ENCODE results near the gene IGHMBP2.
"Not testable (repeated sequence)": the region's sequence is repeated elsewhere in the genome, so short reads cannot be mapped to it uniquely, and the experiment has no call there.

IGHMBP2 gene

GRCh38 chr11:68872216-68873003 lies 31.3 kb upstream of the IGHMBP2 start:
- peaks cover 10 to 15% of the 10 kb centered on the region in 2 donors for H3K4me1 Mint-ChIP-seq
- ATAC-seq (replicated peaks) (no peak), DNase-seq (no peak)
- H3K36me3 Mint-ChIP-seq: peaks cover 0 to 2% of the 10 kb centered on the region in 2 donors
- no peaks in the 10 kb centered on the region for H3K9me3 Mint-ChIP-seq
- H3K27me3 Mint-ChIP-seq: peaks cover 15 to 25% of the 10 kb centered on the region in 2 donors
- no peak overlapping the region for H3K27ac Mint-ChIP-seq
- H3K4me3 Mint-ChIP-seq: no peak overlapping the region

- H3K27me3 Mint-ChIP-seq: no peaks in the 10 kb centered on the region
- no peak overlapping the region for H3K27ac Mint-ChIP-seq
- H3K4me3 Mint-ChIP-seq: no peak overlapping the region
- no peaks in the 10 kb centered on the region for H3K9me3 Mint-ChIP-seq
- H3K36me3 Mint-ChIP-seq: peaks cover 9 to 14% of the 10 kb centered on the region in 2 donors
- H3K4me1 Mint-ChIP-seq: peaks cover 2 to 13% of the 10 kb centered on the region in 2 donors
- DNase-seq (no peak), ATAC-seq (replicated peaks) (no peak)
Measured at GRCh38 chr11:68878022-68878421, 25.7 kb upstream of the IGHMBP2 start.

- ATAC-seq (replicated peaks) (no peak), DNase-seq (no peak)
- Mint-ChIP-seq H3K36me3 (peaks cover 17 to 19% of the 10 kb centered on the region in 2 donors), H3K27me3 (no peaks in the 10 kb centered on the region), H3K9me3 (no peaks in the 10 kb centered on the region), H3K27ac (no peak overlapping the region), H3K4me3 (no peak overlapping the region), H3K4me1 (peaks cover 2 to 13% of the 10 kb centered on the region in 2 donors)
Measured at GRCh38 chr11:68880851-68881250, 22.8 kb upstream of the IGHMBP2 start.

GRCh38 chr11:68881320-68881719 lies 22.4 kb upstream of the IGHMBP2 start:
- ATAC-seq (replicated peaks) (peak; percentile 34 to 56), DNase-seq (no peak)
- peaks cover 17 to 19% of the 10 kb centered on the region in 2 donors for H3K36me3 Mint-ChIP-seq
- no peak overlapping the region for H3K4me3 Mint-ChIP-seq
- H3K9me3 Mint-ChIP-seq: no peaks in the 10 kb centered on the region
- peaks cover 2 to 13% of the 10 kb centered on the region in 2 donors for H3K4me1 Mint-ChIP-seq
- H3K27ac Mint-ChIP-seq: no peak overlapping the region
- no peaks in the 10 kb centered on the region for H3K27me3 Mint-ChIP-seq

GRCh38 chr11:68882391-68882790 lies 21.3 kb upstream of the IGHMBP2 start:
- H3K4me3 Mint-ChIP-seq: no peak overlapping the region
- ATAC-seq (replicated peaks): no peak
- no peak overlapping the region for H3K27ac Mint-ChIP-seq
- no peaks in the 10 kb centered on the region for H3K27me3 Mint-ChIP-seq
- H3K36me3 Mint-ChIP-seq: peaks cover 20 to 23% of the 10 kb centered on the region in 2 donors
- no peaks in the 10 kb centered on the region for H3K9me3 Mint-ChIP-seq
- no peak for DNase-seq
- H3K4me1 Mint-ChIP-seq: peaks cover 2 to 13% of the 10 kb centered on the region in 2 donors

GRCh38 chr11:68884827-68885226 lies 18.9 kb upstream of the IGHMBP2 start:
- H3K9me3 Mint-ChIP-seq; H3K4me3 Mint-ChIP-seq; H3K27ac Mint-ChIP-seq; DNase-seq; H3K4me1 Mint-ChIP-seq; ATAC-seq (replicated peaks); H3K27me3 Mint-ChIP-seq: not testable (repeated sequence)
- H3K36me3 Mint-ChIP-seq: peaks cover 17 to 23% of the 10 kb centered on the region in 2 donors

GRCh38 chr11:68889948-68890446 lies 13.7 kb upstream of the IGHMBP2 start:
- DNase-seq: no peak
- Mint-ChIP-seq H3K4me3 (no peak overlapping the region), H3K27ac (no peak overlapping the region), H3K36me3 (peaks cover 27 to 31% of the 10 kb centered on the region in 2 donors), H3K9me3 (no peaks in the 10 kb centered on the region), H3K27me3 (no peaks in the 10 kb centered on the region), H3K4me1 (peaks cover 0 to 1% of the 10 kb centered on the region in 2 donors)
- no peak for ATAC-seq (replicated peaks)

GRCh38 chr11:68890490-68891231 lies 13.0 kb upstream of the IGHMBP2 start:
- Mint-ChIP-seq H3K9me3 (no peaks in the 10 kb centered on the region), H3K27me3 (no peaks in the 10 kb centered on the region), H3K36me3 (peaks cover 27 to 31% of the 10 kb centered on the region in 2 donors), H3K4me1 (peaks cover 0 to 1% of the 10 kb centered on the region in 2 donors), H3K27ac (peak overlapping the region; percentile 37), H3K4me3 (no peak overlapping the region)
- ATAC-seq (replicated peaks) (no peak), DNase-seq (no peak)

- no peak overlapping the region for H3K4me3 Mint-ChIP-seq
- peaks cover 31 to 34% of the 10 kb centered on the region in 2 donors for H3K36me3 Mint-ChIP-seq
- no peak for DNase-seq
- no peak overlapping the region for H3K27ac Mint-ChIP-seq
- H3K4me1 Mint-ChIP-seq: peaks cover 0 to 1% of the 10 kb centered on the region in 2 donors
- no peak for ATAC-seq (replicated peaks)
- no peaks in the 10 kb centered on the region for H3K9me3 Mint-ChIP-seq
- H3K27me3 Mint-ChIP-seq: no peaks in the 10 kb centered on the region
Measured at GRCh38 chr11:68891351-68891948, 12.2 kb upstream of the IGHMBP2 start.

- H3K36me3 Mint-ChIP-seq: peaks cover 33 to 38% of the 10 kb centered on the region in 2 donors
- H3K27ac Mint-ChIP-seq: no peak overlapping the region
- no peaks in the 10 kb centered on the region for H3K9me3 Mint-ChIP-seq
- H3K4me1 Mint-ChIP-seq: peaks cover 0 to 1% of the 10 kb centered on the region in 2 donors
- no peaks in the 10 kb centered on the region for H3K27me3 Mint-ChIP-seq
- ATAC-seq (replicated peaks) (no peak), DNase-seq (no peak)
- no peak overlapping the region for H3K4me3 Mint-ChIP-seq
Measured at GRCh38 chr11:68892576-68892975, 11.1 kb upstream of the IGHMBP2 start.

GRCh38 chr11:68893282-68893681 lies 10.4 kb upstream of the IGHMBP2 start:
- no peaks in the 10 kb centered on the region for H3K27me3 Mint-ChIP-seq
- ATAC-seq (replicated peaks) (no peak), DNase-seq (no peak)
- no peak overlapping the region for H3K27ac Mint-ChIP-seq
- no peaks in the 10 kb centered on the region for H3K9me3 Mint-ChIP-seq
- no peak overlapping the region for H3K4me3 Mint-ChIP-seq
- peaks cover 38 to 43% of the 10 kb centered on the region in 2 donors for H3K36me3 Mint-ChIP-seq
- H3K4me1 Mint-ChIP-seq: peaks cover 0 to 1% of the 10 kb centered on the region in 2 donors

- Mint-ChIP-seq H3K27me3 (no peaks in the 10 kb centered on the region), H3K4me3 (no peak overlapping the region), H3K9me3 (no peaks in the 10 kb centered on the region), H3K27ac (peak overlapping the region; percentile 47), H3K36me3 (peaks cover 31 to 44% of the 10 kb centered on the region in 2 donors), H3K4me1 (peaks cover 3 to 11% of the 10 kb centered on the region in 2 donors)
- DNase-seq (no peak), ATAC-seq (replicated peaks) (no peak)
Measured at GRCh38 chr11:68896171-68896959, 7.3 kb upstream of the IGHMBP2 start.

- Mint-ChIP-seq H3K27ac (no peak overlapping the region), H3K4me3 (no peak overlapping the region), H3K4me1 (peaks cover 11 to 22% of the 10 kb centered on the region in 2 donors), H3K36me3 (peaks cover 28 to 42% of the 10 kb centered on the region in 2 donors), H3K27me3 (no peaks in the 10 kb centered on the region), H3K9me3 (no peaks in the 10 kb centered on the region)
- DNase-seq (no peak), ATAC-seq (replicated peaks) (no peak)
Measured at GRCh38 chr11:68897441-68897840, 6.2 kb upstream of the IGHMBP2 start.
